ENCODE data around the gene SRRM4.

DNA sequence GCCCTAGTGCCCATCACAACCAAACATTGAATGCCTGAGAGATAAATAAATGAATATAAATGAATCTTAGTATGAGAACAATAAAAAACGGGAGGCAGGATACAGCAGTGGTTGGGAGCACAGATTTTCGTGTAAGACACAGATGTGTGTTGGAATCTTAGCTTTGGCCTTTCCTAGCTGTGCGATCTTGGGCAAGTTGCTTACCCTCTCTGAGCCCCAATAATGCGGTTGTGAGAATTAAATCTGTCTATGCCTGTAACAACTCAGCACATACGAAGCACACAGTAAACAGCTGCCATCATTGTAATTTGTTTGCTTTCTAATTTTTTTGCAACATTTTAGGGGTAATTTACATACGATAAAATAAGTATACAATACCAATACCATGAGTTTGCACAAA, 89.8 kb downstream of the SRRM4 start:
- TF ChIP-seq, protein P1, sequence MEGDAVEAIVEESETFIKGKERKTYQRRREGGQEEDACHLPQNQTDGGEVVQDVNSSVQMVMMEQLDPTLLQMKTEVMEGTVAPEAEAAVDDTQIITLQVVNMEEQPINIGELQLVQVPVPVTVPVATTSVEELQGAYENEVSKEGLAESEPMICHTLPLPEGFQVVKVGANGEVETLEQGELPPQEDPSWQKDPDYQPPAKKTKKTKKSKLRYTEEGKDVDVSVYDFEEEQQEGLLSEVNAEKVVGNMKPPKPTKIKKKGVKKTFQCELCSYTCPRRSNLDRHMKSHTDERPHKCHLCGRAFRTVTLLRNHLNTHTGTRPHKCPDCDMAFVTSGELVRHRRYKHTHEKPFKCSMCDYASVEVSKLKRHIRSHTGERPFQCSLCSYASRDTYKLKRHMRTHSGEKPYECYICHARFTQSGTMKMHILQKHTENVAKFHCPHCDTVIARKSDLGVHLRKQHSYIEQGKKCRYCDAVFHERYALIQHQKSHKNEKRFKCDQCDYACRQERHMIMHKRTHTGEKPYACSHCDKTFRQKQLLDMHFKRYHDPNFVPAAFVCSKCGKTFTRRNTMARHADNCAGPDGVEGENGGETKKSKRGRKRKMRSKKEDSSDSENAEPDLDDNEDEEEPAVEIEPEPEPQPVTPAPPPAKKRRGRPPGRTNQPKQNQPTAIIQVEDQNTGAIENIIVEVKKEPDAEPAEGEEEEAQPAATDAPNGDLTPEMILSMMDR (IDR thresholded peaks at IDR 0.05) = no peak
- no peak for TF ChIP-seq POLR2A (IDR thresholded peaks at IDR 0.05)

All from uterus (tissue), 2 donors.